ENCODE measurements around the gene RFXANK. TPM values are rescaled to one million over a fixed set of nuclear protein-coding genes. Genes with fewer than 3 reads are reported as not detected.

The RFXANK gene
- polyA plus RNA-seq, 1 donor from 2014 or later, result 40.0 TPM

GRCh38 chr19:19234220-19234816 is 42.3 kb downstream of the RFXANK start:
- H3F3A ChIP-seq (ENCODE audit: insufficient read depth, low read length, poor library complexity, severe bottlenecking), result no peaks in the 10 kb centered on the region
- TF ChIP-seq EP300 (conservative IDR thresholded peaks at IDR 0.05; ENCODE audit: poor library complexity, severe bottlenecking), result no peak
- TF ChIP-seq MXI1 (conservative IDR thresholded peaks at IDR 0.05; ENCODE audit: poor library complexity, severe bottlenecking), result no peak
- no peak for TF ChIP-seq TAF1 (IDR thresholded peaks at IDR 0.05; ENCODE audit: low read depth)
- TF ChIP-seq CTCF (IDR thresholded peaks at IDR 0.05; ENCODE audit: poor library complexity, severe bottlenecking), result no peak
- no peak for TF ChIP-seq RAD21 (conservative IDR thresholded peaks at IDR 0.05)
- TF ChIP-seq POLR2AphosphoS5 (IDR thresholded peaks at IDR 0.05), result no peak
- TF ChIP-seq EZH2 (IDR thresholded peaks at IDR 0.05; ENCODE audit: borderline replicate concordance, insufficient read depth, low read length, poor library complexity, severe bottlenecking), result no peak
- TF ChIP-seq REST (IDR thresholded peaks at IDR 0.05; ENCODE audit: borderline replicate concordance), result no peak
- no peak for TF ChIP-seq SMC3 (conservative IDR thresholded peaks at IDR 0.05; ENCODE audit: poor library complexity)

GRCh38 chr19:19236173-19236572 is 44.1 kb downstream of the RFXANK start:
- TF ChIP-seq TAF1 (IDR thresholded peaks at IDR 0.05; ENCODE audit: low read depth), result no peak
- TF ChIP-seq EZH2 (IDR thresholded peaks at IDR 0.05; ENCODE audit: borderline replicate concordance, insufficient read depth, low read length, poor library complexity, severe bottlenecking), result no peak
- TF ChIP-seq MXI1 (conservative IDR thresholded peaks at IDR 0.05; ENCODE audit: poor library complexity, severe bottlenecking), result no peak
- TF ChIP-seq SMC3 (conservative IDR thresholded peaks at IDR 0.05; ENCODE audit: poor library complexity), result no peak
- TF ChIP-seq EP300 (conservative IDR thresholded peaks at IDR 0.05; ENCODE audit: poor library complexity, severe bottlenecking), result no peak
- no peak for TF ChIP-seq REST (IDR thresholded peaks at IDR 0.05; ENCODE audit: borderline replicate concordance)
- TF ChIP-seq RAD21 (conservative IDR thresholded peaks at IDR 0.05), result no peak
- Histone ChIP-seq H3K4me2 (ENCODE audit: low read length) (no peak overlapping the region), H3K4me3 (ENCODE audit: low read length) (no peak overlapping the region), H3K9ac (ENCODE audit: low read length) (no peak overlapping the region), H3K27ac (ENCODE audit: low read length) (no peak overlapping the region), H2AFZ (ENCODE audit: low read depth, low read length) (no peak overlapping the region), H3K9me3 (ENCODE audit: low read length) (peaks cover 8% of the 10 kb centered on the region), H3K79me2 (replicated peaks; ENCODE audit: insufficient read depth, low read length) (no peaks in the 10 kb centered on the region), H3K27me3 (ENCODE audit: insufficient read depth, low read depth, low read length) (no peaks in the 10 kb centered on the region), H4K20me1 (ENCODE audit: insufficient read depth) (no peaks in the 10 kb centered on the region), H3F3A (ENCODE audit: insufficient read depth, low read length, poor library complexity, severe bottlenecking) (no peaks in the 10 kb centered on the region), H3K9me2 (ENCODE audit: insufficient read depth, low read length) (no peaks in the 10 kb centered on the region), H3K36me3 (ENCODE audit: insufficient read depth, low read length) (peaks cover 29% of the 10 kb centered on the region)

More at GRCh38 chr19:19234220-19234816, 42.3 kb downstream of the RFXANK start:
- H3K9me3 ChIP-seq (ENCODE audit: low read length), result peaks cover 8% of the 10 kb centered on the region
- H4K20me1 ChIP-seq (ENCODE audit: insufficient read depth), result no peaks in the 10 kb centered on the region
- no peak overlapping the region for H3K27ac ChIP-seq (ENCODE audit: low read length)
- H3K27me3 ChIP-seq (ENCODE audit: insufficient read depth, low read depth, low read length), result no peaks in the 10 kb centered on the region
- H3K36me3 ChIP-seq (ENCODE audit: insufficient read depth, low read length), result peaks cover 29% of the 10 kb centered on the region
- no peak overlapping the region for H3K4me3 ChIP-seq (ENCODE audit: low read length)
- H3K4me2 ChIP-seq (ENCODE audit: low read length), result no peak overlapping the region
- H2AFZ ChIP-seq (ENCODE audit: low read depth, low read length), result no peak overlapping the region
- H3K79me2 ChIP-seq (replicated peaks; ENCODE audit: insufficient read depth, low read length), result no peaks in the 10 kb centered on the region
- no peaks in the 10 kb centered on the region for H3K9me2 ChIP-seq (ENCODE audit: insufficient read depth, low read length)
- H3K9ac ChIP-seq (ENCODE audit: low read length), result no peak overlapping the region
